COR-L47 (cell line): Measurements from ENCODE around the gene MTO1.
"Not testable (repeated sequence)": the region's sequence is repeated elsewhere in the genome, so short reads cannot be mapped to it uniquely, and the experiment has no call there.

Experiments
- DNase-seq: peaks from one replicate; lab custom pipeline; 2025; lab: John Stamatoyannopoulos, UW

MTO1 gene

GRCh38 chr6:73525546-73526330, 64.2 kb downstream of the MTO1 start:
- no peak for DNase-seq

GRCh38 chr6:73528897-73529296, 67.4 kb downstream of the MTO1 start:
- DNase-seq: no peak

GRCh38 chr6:73532293-73532692, 70.8 kb downstream of the MTO1 start:
- no peak for DNase-seq

GRCh38 chr6:73534628-73535027, 73.1 kb downstream of the MTO1 start:
- DNase-seq: no peak

GRCh38 chr6:73537677-73538076, 76.1 kb downstream of the MTO1 start:
- no peak for DNase-seq

GRCh38 chr6:73538116-73538779, 76.7 kb downstream of the MTO1 start:
- DNase-seq: no peak

GRCh38 chr6:73542481-73542880, 80.9 kb downstream of the MTO1 start:
- DNase-seq: not testable (repeated sequence)

- no peak for DNase-seq
These were observed 81.4 kb downstream of the MTO1 start for GRCh38 chr6:73542891-73543290.

- no peak for DNase-seq
These were observed 85.5 kb downstream of the MTO1 start for GRCh38 chr6:73547036-73547435.

GRCh38 chr6:73548458-73549446, 87.2 kb downstream of the MTO1 start:
- no peak for DNase-seq

GRCh38 chr6:73551115-73551514, 89.6 kb downstream of the MTO1 start:
- not testable (repeated sequence) for DNase-seq

- not testable (repeated sequence) for DNase-seq
These were observed 93.9 kb downstream of the MTO1 start for GRCh38 chr6:73555380-73555949.

GRCh38 chr6:73556836-73557235, 95.3 kb downstream of the MTO1 start:
- no peak for DNase-seq
